Parietal lobe (tissue), 1 donor: Measurements from ENCODE around the gene CEP63. TPM values are rescaled to one million over a fixed set of nuclear protein-coding genes. Genes with fewer than 3 reads are reported as not detected.

Source experiments
- total RNA-seq: library from RNA; depleted of rRNA; stranded (reverse); fragments of >200 nt; gene quantifications from one replicate; pipeline ENCODE4 v1.2.3, GENCODE V29; 2014

Gene CEP63
- total RNA-seq = 45.1 TPM

DNA sequence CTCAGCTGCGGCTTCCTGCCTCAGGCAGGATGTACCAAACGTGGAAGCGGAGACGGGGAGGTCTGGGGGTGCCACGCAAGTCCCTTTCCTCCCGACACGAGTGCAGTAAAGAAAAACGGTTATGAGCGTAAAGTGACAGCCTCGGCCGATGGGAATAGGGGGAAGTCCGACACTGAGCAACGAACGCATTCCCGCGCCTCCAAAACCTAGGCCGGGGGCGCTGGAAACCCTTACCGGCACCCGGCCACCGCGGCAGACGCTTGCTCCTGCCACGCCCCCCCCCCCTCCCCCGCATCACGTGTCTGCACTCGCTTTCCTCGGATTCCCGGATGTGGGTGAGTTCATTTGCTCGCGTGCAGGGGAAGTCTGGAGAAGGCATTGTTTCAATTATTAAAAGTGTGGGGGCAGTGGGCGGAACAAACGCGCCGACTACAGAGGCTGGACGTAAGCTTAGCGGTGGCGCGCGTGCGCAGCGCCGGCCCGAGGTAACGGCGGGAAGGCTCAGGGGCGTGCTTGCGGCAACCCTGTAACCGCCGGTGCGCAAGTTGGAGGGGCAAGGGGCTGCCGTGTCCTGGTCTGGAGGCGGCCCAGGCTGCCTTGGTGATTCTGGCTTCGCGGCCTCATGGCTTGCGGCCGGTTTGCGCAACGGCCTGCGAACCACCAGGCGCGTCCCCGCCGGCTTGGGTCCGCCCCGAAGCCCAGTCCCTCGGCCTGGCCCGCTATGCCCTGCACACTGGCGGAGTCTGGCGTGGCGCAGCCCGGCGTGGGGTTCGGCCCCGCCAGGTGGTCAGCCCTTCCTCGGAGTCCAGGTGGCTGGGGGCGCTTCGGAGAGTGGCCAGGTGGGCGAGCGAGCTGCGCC lies at the start of gene CEP63, which contains the start of gene ANAPC13:
Gene CEP63 (plus strand): TSS at position 340 of the 859 bp plus-strand sequence. CDS start 9,264 bp downstream, outside the sequence.
Gene ANAPC13 (minus strand): TSS at position 268 of the 859 bp plus-strand sequence. CDS start 3,081 bp downstream, outside the sequence.

Other genes with a start within 250 kb of the CEP63 start
- gene RYK, start 235.2 kb upstream of the CEP63 start, total RNA-seq = 91.7 TPM
- gene AMOTL2, start 111.6 kb upstream of the CEP63 start, total RNA-seq = 73.2 TPM
- 39.1 TPM for gene ANAPC13, start 72 bp upstream of the CEP63 start, total RNA-seq
- 0.94 TPM for gene KY, start 165.0 kb downstream of the CEP63 start, total RNA-seq